Measurements from ENCODE around the gene CR1L.
"Not testable (repeated sequence)": the region's sequence is repeated elsewhere in the genome, so short reads cannot be mapped to it uniquely, and the experiment has no call there.

CR1L gene

DNA sequence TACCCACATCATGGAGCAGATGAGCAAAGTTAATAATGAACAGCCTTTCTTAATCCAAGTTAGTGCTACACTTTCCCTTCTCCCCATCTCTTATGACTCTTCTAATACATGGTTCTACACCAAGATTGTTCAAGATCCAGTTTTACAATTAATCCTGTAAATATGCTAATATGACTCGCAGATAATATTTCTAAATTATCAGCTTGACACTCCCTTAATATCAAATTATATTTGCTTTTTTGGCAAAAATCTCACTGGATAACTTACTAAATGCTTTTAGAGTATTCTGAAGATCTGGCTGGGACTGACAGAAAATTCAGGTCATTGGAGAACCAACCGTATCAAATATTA, 24.4 kb upstream of the CR1L start:
- H3K4me3 ChIP-seq (ENCODE audit: low read depth, low read length, poor library complexity, severe bottlenecking), result no peak overlapping the region
- H2AFZ ChIP-seq (ENCODE audit: low read length), result no peak overlapping the region
- H3K9ac ChIP-seq (ENCODE audit: low read length), result no peak overlapping the region
- no peaks in the 10 kb centered on the region for H3K4me1 ChIP-seq (ENCODE audit: insufficient read depth, low read length, severe bottlenecking)
- H3K27me3 ChIP-seq (ENCODE audit: insufficient read depth, low read length), result no peaks in the 10 kb centered on the region
- no peak overlapping the region for H3K4me2 ChIP-seq (ENCODE audit: low read length)
- H3K9me3 ChIP-seq (ENCODE audit: low read length), result no peaks in the 10 kb centered on the region
- no peaks in the 10 kb centered on the region for H3K9me2 ChIP-seq (ENCODE audit: low read depth, low read length)
- H3K27ac ChIP-seq (ENCODE audit: low read depth, low read length, poor library complexity, severe bottlenecking), result no peak overlapping the region
- TF ChIP-seq EZH2 (IDR thresholded peaks at IDR 0.05; ENCODE audit: borderline replicate concordance, low read length), result no peak
- TF ChIP-seq, protein P1, sequence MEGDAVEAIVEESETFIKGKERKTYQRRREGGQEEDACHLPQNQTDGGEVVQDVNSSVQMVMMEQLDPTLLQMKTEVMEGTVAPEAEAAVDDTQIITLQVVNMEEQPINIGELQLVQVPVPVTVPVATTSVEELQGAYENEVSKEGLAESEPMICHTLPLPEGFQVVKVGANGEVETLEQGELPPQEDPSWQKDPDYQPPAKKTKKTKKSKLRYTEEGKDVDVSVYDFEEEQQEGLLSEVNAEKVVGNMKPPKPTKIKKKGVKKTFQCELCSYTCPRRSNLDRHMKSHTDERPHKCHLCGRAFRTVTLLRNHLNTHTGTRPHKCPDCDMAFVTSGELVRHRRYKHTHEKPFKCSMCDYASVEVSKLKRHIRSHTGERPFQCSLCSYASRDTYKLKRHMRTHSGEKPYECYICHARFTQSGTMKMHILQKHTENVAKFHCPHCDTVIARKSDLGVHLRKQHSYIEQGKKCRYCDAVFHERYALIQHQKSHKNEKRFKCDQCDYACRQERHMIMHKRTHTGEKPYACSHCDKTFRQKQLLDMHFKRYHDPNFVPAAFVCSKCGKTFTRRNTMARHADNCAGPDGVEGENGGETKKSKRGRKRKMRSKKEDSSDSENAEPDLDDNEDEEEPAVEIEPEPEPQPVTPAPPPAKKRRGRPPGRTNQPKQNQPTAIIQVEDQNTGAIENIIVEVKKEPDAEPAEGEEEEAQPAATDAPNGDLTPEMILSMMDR (IDR thresholded peaks at IDR 0.05; ENCODE audit: low read length), result no peak
- H3K36me3 ChIP-seq (ENCODE audit: insufficient read depth, low read length), result no peaks in the 10 kb centered on the region
- no peaks in the 10 kb centered on the region for H3K79me2 ChIP-seq (ENCODE audit: insufficient read depth, low read length)
- H3F3A ChIP-seq (ENCODE audit: insufficient read depth, low read length), result no peaks in the 10 kb centered on the region
- H4K20me1 ChIP-seq (ENCODE audit: insufficient read depth, low read length), result no peaks in the 10 kb centered on the region

DNA sequence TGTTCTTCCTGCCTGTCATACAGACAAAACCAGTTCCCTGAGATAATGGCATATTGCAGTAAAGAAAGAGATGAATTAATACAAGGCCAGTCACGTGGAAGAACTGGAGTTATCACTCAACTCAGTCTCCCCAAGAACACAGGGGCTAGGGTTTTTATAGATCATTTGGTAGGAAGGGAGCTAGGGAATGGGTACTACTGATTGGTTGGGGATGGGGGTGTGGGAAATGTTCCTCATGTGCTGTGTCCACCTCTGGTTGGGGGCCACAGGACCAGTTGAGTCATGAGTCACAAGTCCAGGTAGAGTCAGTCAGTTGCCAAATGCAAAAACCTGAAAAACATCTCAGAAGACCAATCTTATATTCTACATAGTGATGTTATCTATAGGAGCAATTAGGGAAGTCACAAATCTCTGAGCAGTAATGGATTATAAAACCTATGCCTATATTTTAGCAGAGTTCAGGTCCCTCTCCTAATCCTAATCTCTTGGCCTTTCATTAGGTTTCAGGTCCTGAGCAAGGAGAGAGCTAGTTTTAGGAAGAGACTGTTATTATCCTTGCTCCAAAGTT, 19.3 kb upstream of the CR1L start:
- H3K79me2 ChIP-seq (ENCODE audit: insufficient read depth, low read length); H3K36me3 ChIP-seq (ENCODE audit: insufficient read depth, low read length); H4K20me1 ChIP-seq (ENCODE audit: insufficient read depth, low read length); H3K9ac ChIP-seq (ENCODE audit: low read length); H3K9me3 ChIP-seq (ENCODE audit: low read length); H3K27ac ChIP-seq (ENCODE audit: low read depth, low read length, poor library complexity, severe bottlenecking); H3K27me3 ChIP-seq (ENCODE audit: insufficient read depth, low read length); H3K4me3 ChIP-seq (ENCODE audit: low read depth, low read length, poor library complexity, severe bottlenecking); H3K9me2 ChIP-seq (ENCODE audit: low read depth, low read length); H3K4me2 ChIP-seq (ENCODE audit: low read length); H3F3A ChIP-seq (ENCODE audit: insufficient read depth, low read length); H3K4me1 ChIP-seq (ENCODE audit: insufficient read depth, low read length, severe bottlenecking); H2AFZ ChIP-seq (ENCODE audit: low read length): not testable (repeated sequence)

DNA sequence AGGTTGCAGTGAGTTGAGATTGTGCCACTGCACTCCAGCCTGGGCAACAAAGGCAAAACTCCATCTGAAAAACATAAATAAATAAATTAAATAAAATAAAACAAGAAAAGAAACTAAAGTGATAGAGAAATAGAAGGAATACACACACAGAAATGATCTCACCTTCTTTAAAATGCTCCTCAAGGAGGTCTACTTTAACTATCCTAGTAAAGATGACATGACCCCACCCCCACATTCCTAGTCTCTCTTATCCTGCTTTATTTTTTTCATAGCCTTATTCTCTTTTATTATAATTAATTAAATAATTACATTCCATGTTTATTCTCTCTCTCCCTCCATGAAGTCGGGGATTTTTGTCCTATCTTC, 18.0 kb upstream of the CR1L start:
- Histone ChIP-seq H3F3A (ENCODE audit: insufficient read depth, low read length) (no peaks in the 10 kb centered on the region), H3K9me3 (ENCODE audit: low read length) (no peaks in the 10 kb centered on the region), H3K4me3 (ENCODE audit: low read depth, low read length, poor library complexity, severe bottlenecking) (no peak overlapping the region), H3K9ac (ENCODE audit: low read length) (no peak overlapping the region), H3K27ac (ENCODE audit: low read depth, low read length, poor library complexity, severe bottlenecking) (no peak overlapping the region), H3K79me2 (ENCODE audit: insufficient read depth, low read length) (no peaks in the 10 kb centered on the region), H4K20me1 (ENCODE audit: insufficient read depth, low read length) (no peaks in the 10 kb centered on the region), H3K4me2 (ENCODE audit: low read length) (no peak overlapping the region), H3K27me3 (ENCODE audit: insufficient read depth, low read length) (no peaks in the 10 kb centered on the region), H3K36me3 (ENCODE audit: insufficient read depth, low read length) (no peaks in the 10 kb centered on the region), H3K4me1 (ENCODE audit: insufficient read depth, low read length, severe bottlenecking) (no peaks in the 10 kb centered on the region), H2AFZ (ENCODE audit: low read length) (no peak overlapping the region), H3K9me2 (ENCODE audit: low read depth, low read length) (no peaks in the 10 kb centered on the region)
- TF ChIP-seq, protein P1 (IDR thresholded peaks at IDR 0.05; ENCODE audit: low read length), result no peak
- no peak for TF ChIP-seq EZH2 (IDR thresholded peaks at IDR 0.05; ENCODE audit: borderline replicate concordance, low read length)

DNA sequence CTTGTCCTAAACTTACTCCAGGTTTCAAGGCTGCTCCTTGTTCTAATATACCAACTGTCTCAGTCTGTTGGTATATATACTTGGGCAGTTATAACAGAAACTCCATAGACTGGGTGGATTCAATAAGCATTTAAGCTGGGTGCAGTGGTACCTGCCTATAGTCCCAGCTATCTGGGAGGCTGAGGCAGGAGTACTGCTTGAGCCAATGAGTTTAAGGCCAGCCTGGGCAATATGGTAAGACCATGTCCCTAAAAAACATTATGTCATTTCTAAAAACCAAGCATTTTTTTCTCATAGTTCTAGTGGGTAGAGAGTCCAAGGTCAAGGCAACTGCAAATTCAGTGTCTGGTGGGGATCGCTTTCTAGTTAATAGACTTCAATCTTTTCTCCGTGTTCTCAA, 17.4 kb upstream of the CR1L start:
- no peak overlapping the region for H2AFZ ChIP-seq (ENCODE audit: low read length)
- H3K4me3 ChIP-seq (ENCODE audit: low read depth, low read length, poor library complexity, severe bottlenecking), result no peak overlapping the region
- no peak overlapping the region for H3K9ac ChIP-seq (ENCODE audit: low read length)
- H3K27me3 ChIP-seq (ENCODE audit: insufficient read depth, low read length), result no peaks in the 10 kb centered on the region
- H3K4me2 ChIP-seq (ENCODE audit: low read length), result no peak overlapping the region
- no peaks in the 10 kb centered on the region for H3K36me3 ChIP-seq (ENCODE audit: insufficient read depth, low read length)
- no peak for TF ChIP-seq EZH2 (IDR thresholded peaks at IDR 0.05; ENCODE audit: borderline replicate concordance, low read length)
- TF ChIP-seq, protein P1 (IDR thresholded peaks at IDR 0.05; ENCODE audit: low read length), result no peak
- H3F3A ChIP-seq (ENCODE audit: insufficient read depth, low read length), result no peaks in the 10 kb centered on the region
- H3K9me3 ChIP-seq (ENCODE audit: low read length), result no peaks in the 10 kb centered on the region
- H3K4me1 ChIP-seq (ENCODE audit: insufficient read depth, low read length, severe bottlenecking), result no peaks in the 10 kb centered on the region
- no peak overlapping the region for H3K27ac ChIP-seq (ENCODE audit: low read depth, low read length, poor library complexity, severe bottlenecking)
- no peaks in the 10 kb centered on the region for H3K9me2 ChIP-seq (ENCODE audit: low read depth, low read length)
- H3K79me2 ChIP-seq (ENCODE audit: insufficient read depth, low read length), result no peaks in the 10 kb centered on the region
- H4K20me1 ChIP-seq (ENCODE audit: insufficient read depth, low read length), result no peaks in the 10 kb centered on the region
